Lower leg skin (tissue), 3 donors: Measurements from ENCODE around the gene PARN.

Source experiments
- CTCF ChIP-seq, 3 donors: fragments of 450-650 bp; IDR thresholded peaks; one replicate each; pipeline ENCODE4 v1.5.1; 2016; ENCODE audit warnings: antibody characterized with exemption in 3 of 3, mild to moderate bottlenecking in 3 of 3, moderate library complexity in 2 of 3
- POLR2A ChIP-seq, 2 donors: fragments of 450-650 bp; IDR thresholded peaks; one replicate each; pipeline ENCODE4 v1.6.1; 2016 to 2017; ENCODE audit warnings: antibody characterized with exemption in 2 of 2, mild to moderate bottlenecking in 1 of 2, moderate library complexity in 1 of 2

GRCh38 chr16:14476183-14476582 lies 153.9 kb downstream of the PARN start:
- TF ChIP-seq CTCF (IDR thresholded peaks at IDR 0.05) (no peak), POLR2A (IDR thresholded peaks at IDR 0.05) (no peak)
